ENCODE measurements around the gene CD37.

GRCh38 chr19:49331616-49332055 is 3.6 kb upstream of the CD37 start:
- TF ChIP-seq POLR2A (IDR thresholded peaks at IDR 0.05; ENCODE audit: low read length): no peak
- no peak for TF ChIP-seq GATA1 (IDR thresholded peaks at IDR 0.05; ENCODE audit: low read depth, low read length)

Measured in erythroblast (primary cell).